Dedifferentiated amniotic fluid mesenchymal stem cell (primary cell): ENCODE results near the gene SH3BP5L.
"Not testable (repeated sequence)": the region's sequence is repeated elsewhere in the genome, so short reads cannot be mapped to it uniquely, and the experiment has no call there.

ENCODE experiments used
- DNase-seq: peaks from one replicate; pipeline ENCODE4 v3.0.0-alpha.2; 2016; ENCODE audit errors: extremely low spot score

Gene SH3BP5L

GRCh38 chr1:248851390-248851789 lies 25.7 kb upstream of the SH3BP5L start:
- DNase-seq, result no peak

GRCh38 chr1:248850536-248851251 lies 25.0 kb upstream of the SH3BP5L start:
- DNase-seq, result no peak

GRCh38 chr1:248850124-248850523 lies 24.4 kb upstream of the SH3BP5L start:
- no peak for DNase-seq

GRCh38 chr1:248849637-248850036 lies 23.9 kb upstream of the SH3BP5L start:
- DNase-seq, result no peak

GRCh38 chr1:248849152-248849551 lies 23.4 kb upstream of the SH3BP5L start:
- no peak for DNase-seq

GRCh38 chr1:248848602-248849001 lies 22.9 kb upstream of the SH3BP5L start:
- DNase-seq, result no peak

GRCh38 chr1:248847956-248848561 lies 22.3 kb upstream of the SH3BP5L start:
- no peak for DNase-seq

GRCh38 chr1:248847181-248847955 lies 21.7 kb upstream of the SH3BP5L start:
- no peak for DNase-seq

GRCh38 chr1:248844526-248844925 lies 18.8 kb upstream of the SH3BP5L start:
- DNase-seq, result no peak

GRCh38 chr1:248843687-248844086 lies 18.0 kb upstream of the SH3BP5L start:
- DNase-seq, result no peak

- no peak for DNase-seq
Observed at GRCh38 chr1:248842781-248843331, 17.1 kb upstream of the SH3BP5L start.

- peak; percentile 30 for DNase-seq
Observed at GRCh38 chr1:248841702-248842395, 16.1 kb upstream of the SH3BP5L start.

- no peak for DNase-seq
Observed at GRCh38 chr1:248840946-248841345, 15.2 kb upstream of the SH3BP5L start.

- DNase-seq, result no peak
Observed at GRCh38 chr1:248839168-248839555, 13.4 kb upstream of the SH3BP5L start.

GRCh38 chr1:248838357-248839167 lies 12.8 kb upstream of the SH3BP5L start:
- DNase-seq, result peak; percentile 78

- peak; percentile 98 for DNase-seq
Observed at GRCh38 chr1:248837781-248838356, 12.2 kb upstream of the SH3BP5L start, which contains the start of gene ZNF672. ZNF672 (plus strand) TSS chr1:248838224; CDS start chr1:248847275, 9,051 bp downstream.

- DNase-seq, result no peak
Observed at GRCh38 chr1:248837045-248837780, 11.5 kb upstream of the SH3BP5L start.

- DNase-seq, result no peak
Observed at GRCh38 chr1:248834343-248834940, 8.7 kb upstream of the SH3BP5L start.

- DNase-seq, result no peak
Observed at GRCh38 chr1:248831842-248832241, 6.1 kb upstream of the SH3BP5L start.

- not testable (repeated sequence) for DNase-seq
Observed at GRCh38 chr1:248830718-248831017, 5.0 kb upstream of the SH3BP5L start.
